Small intestine (tissue), 7 donors: ENCODE data around the gene ARHGAP45. TPM values are rescaled to one million over a fixed set of nuclear protein-coding genes. Genes with fewer than 3 reads are reported as not detected.
"Not testable (repeated sequence)": the region's sequence is repeated elsewhere in the genome, so short reads cannot be mapped to it uniquely, and the experiment has no call there.

Experiments used
- DNase-seq, 2 donors: peaks; one replicate each; pipeline versions ENCODE4 v3.0.0 to v3.0.0-alpha.2; 2013
- FAIRE-seq: peaks from 2 replicates; lab custom pipeline; 2012; peaks lifted over from hg19 to GRCh38; lab: Jason Lieb, UNC
- H3K27ac ChIP-seq, 3 donors: one replicate each; pipeline ENCODE4 v1.5.1; 2013; ENCODE audit warnings: low read length in 2 of 3, mild to moderate bottlenecking in 2 of 3, control low read depth in 1 of 3, inconsistent platforms in 1 of 3, low read depth in 1 of 3, moderate library complexity in 1 of 3
- H3K27me3 ChIP-seq, 3 donors: one replicate each; pipeline ENCODE4 v1.6.1; 2013; ENCODE audit warnings: low read length in 3 of 3, inconsistent platforms in 1 of 3; ENCODE audit not compliant: control insufficient read depth in 3 of 3, insufficient read depth in 3 of 3
- H3K36me3 ChIP-seq, 3 donors: one replicate each; pipeline ENCODE4 v1.6.1; 2013; ENCODE audit warnings: low read length in 3 of 3, inconsistent platforms in 1 of 3, low read depth in 1 of 3, mild to moderate bottlenecking in 1 of 3, moderate library complexity in 1 of 3; ENCODE audit not compliant: control insufficient read depth in 3 of 3, insufficient read depth in 2 of 3
- H3K4me1 ChIP-seq, 3 donors: one replicate each; pipeline ENCODE4 v1.6.1; 2013; ENCODE audit warnings: low read length in 2 of 3, inconsistent platforms in 1 of 3, low read depth in 1 of 3, mild to moderate bottlenecking in 1 of 3, moderate library complexity in 1 of 3; ENCODE audit not compliant: control insufficient read depth in 3 of 3, insufficient read depth in 2 of 3
- H3K4me3 ChIP-seq, 3 donors: one replicate each; pipeline ENCODE4 v1.5.1; 2013; ENCODE audit warnings: low read length in 3 of 3, control low read depth in 1 of 3, inconsistent platforms in 1 of 3, low read depth in 1 of 3, mild to moderate bottlenecking in 1 of 3, moderate library complexity in 1 of 3
- H3K9me3 ChIP-seq, 2 donors: one replicate each; pipeline ENCODE4 v1.6.1; 2013; ENCODE audit warnings: low read depth in 1 of 2, low read length in 1 of 2; ENCODE audit not compliant: control insufficient read depth in 2 of 2, insufficient read depth in 1 of 2
- whole genome bisulfite sequencing, 3 donors: extraction: QIAGEN DNeasy Blood & Tissue Kit; methylation state at CpG; one replicate each; pipeline ENCODE4 v1.1.7; 2013; 5-methylcytosine and 5-hydroxymethylcytosine counted together
- polyA plus RNA-seq, 4 donors: library from polyadenylated mRNA; stranded (reverse) in 3 of 4; unstranded in 1 of 4; fragments of 200-250 nt in 3 of 4; fragments of 120-200 nt in 1 of 4; gene quantifications; one replicate each; pipeline versions ENCODE4 v1.2.1 to v1.2.3, GENCODE V29; 2013
- donor health status: healthy with polysubstance abuse.
- donor health status: control.
- donor health status: control.
- donor health status: Bipolar disorder and iron deficiency.
- donor health status: healthy.

Gene ARHGAP45
- polyA plus RNA-seq, 4 donors = 15.9 to 81.1 (median 48.5) TPM

DNA sequence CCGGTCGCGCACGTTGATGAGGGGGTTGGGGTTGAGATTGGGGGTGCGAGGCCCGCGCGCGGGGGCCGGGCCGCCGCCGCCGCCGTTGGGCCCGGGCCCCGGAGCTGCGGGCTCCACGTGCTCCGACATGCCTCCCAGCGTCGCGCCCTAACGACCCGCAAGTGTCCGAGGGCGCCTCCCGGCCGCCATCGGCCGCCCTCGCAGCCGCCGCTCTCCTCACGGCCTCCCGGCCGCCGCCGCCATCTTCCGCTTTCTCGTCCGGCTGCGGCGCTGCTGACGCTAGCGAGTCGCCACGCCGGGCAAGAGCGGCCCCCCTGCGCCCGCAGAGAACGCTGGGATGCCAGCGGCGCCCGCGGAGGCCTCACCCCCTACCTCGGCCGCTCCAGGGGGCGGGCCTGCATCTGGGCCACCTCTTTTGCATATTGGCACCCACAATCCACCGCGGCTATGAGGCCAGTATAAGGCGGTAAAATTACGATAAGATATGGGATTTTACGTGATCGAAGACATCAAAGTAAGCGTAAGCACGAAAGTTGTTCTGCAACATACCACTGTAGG is 46.0 kb upstream of the ARHGAP45 start, which contains the start of gene TMEM259:
TMEM259 (minus strand) TSS at position 256 of the 558 bp plus-strand sequence; CDS start at position 129, 127 bp downstream.
- no peak for FAIRE-seq
- H3K27ac ChIP-seq = peak within 1 kb of the TSS; percentile 80 to 95 (median 84)
- H3K27me3 ChIP-seq = peaks cover 0 to 2% (median 0%) of the 10 kb centered on the region in 3 donors
- DNase-seq = peak; percentile 98
- peaks cover 0 to 38% (median 0%) of the 10 kb centered on the region in 3 donors for H3K36me3 ChIP-seq
- H3K9me3 ChIP-seq = no peaks in the 10 kb centered on the region
- 0 to 1% (median 0%) methylated on average over 44 to 68 of the region's 68 CpGs for WGBS, 3 donors
- peaks cover 6 to 48% (median 8%) of the 10 kb centered on the region in 3 donors for H3K4me1 ChIP-seq
- peak within 1 kb of the TSS; percentile 87 to 99 (median 89) for H3K4me3 ChIP-seq

DNA sequence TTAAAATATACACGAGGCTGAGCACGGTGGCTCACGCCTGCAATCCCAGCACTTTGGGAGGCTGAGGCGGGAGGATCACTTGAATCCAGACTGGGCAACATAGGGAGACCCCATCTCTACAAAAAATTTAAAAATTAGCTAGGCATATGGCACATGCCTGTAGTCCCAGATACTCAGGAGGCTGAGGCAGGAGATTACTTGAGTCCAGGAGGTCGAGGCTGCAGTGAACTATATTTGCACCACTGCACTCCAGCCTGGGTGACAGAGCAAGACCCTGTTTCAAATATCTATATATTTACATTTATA is 43.1 kb upstream of the ARHGAP45 start:
- H3K27me3 ChIP-seq = peaks cover 0 to 12% (median 0%) of the 10 kb centered on the region in 3 donors
- not testable (repeated sequence) for DNase-seq, H3K27ac ChIP-seq, H3K4me3 ChIP-seq, FAIRE-seq, H3K9me3 ChIP-seq
- H3K36me3 ChIP-seq = peaks cover 0 to 12% (median 0%) of the 10 kb centered on the region in 3 donors
- WGBS, 3 donors = 64 to 78% (median 73%) methylated on average over 5 of the region's 5 CpGs
- peaks cover 0 to 43% (median 3%) of the 10 kb centered on the region in 3 donors for H3K4me1 ChIP-seq

DNA sequence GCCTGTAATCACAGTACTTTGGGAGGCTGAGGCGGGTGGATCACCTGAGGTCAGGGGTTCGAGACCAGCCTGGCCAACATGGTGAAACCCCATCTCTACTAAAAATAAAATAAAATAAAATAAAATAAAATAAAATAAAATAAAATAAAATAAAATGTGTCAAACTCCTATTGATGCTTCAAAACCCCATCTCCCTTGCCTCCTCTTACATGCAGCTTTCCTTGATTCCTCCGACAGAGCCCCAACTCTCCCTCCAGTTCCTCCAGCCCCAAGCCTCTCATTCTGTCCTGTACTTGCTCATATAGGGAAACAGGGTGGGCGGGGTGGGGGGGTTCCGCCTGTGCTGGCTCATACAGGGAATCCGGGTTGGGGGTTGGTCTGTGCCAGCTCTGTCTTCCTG is 41.9 kb upstream of the ARHGAP45 start:
- FAIRE-seq, H3K36me3 ChIP-seq, H3K9me3 ChIP-seq, H3K27ac ChIP-seq, DNase-seq, H3K4me3 ChIP-seq: not testable (repeated sequence)
- WGBS, 3 donors = 73 to 85% (median 80%) methylated on average over 6 of the region's 6 CpGs
- Histone ChIP-seq H3K4me1 (peaks cover 0 to 37% (median 4%) of the 10 kb centered on the region in 3 donors), H3K27me3 (peaks cover 0 to 12% (median 0%) of the 10 kb centered on the region in 3 donors)

DNA sequence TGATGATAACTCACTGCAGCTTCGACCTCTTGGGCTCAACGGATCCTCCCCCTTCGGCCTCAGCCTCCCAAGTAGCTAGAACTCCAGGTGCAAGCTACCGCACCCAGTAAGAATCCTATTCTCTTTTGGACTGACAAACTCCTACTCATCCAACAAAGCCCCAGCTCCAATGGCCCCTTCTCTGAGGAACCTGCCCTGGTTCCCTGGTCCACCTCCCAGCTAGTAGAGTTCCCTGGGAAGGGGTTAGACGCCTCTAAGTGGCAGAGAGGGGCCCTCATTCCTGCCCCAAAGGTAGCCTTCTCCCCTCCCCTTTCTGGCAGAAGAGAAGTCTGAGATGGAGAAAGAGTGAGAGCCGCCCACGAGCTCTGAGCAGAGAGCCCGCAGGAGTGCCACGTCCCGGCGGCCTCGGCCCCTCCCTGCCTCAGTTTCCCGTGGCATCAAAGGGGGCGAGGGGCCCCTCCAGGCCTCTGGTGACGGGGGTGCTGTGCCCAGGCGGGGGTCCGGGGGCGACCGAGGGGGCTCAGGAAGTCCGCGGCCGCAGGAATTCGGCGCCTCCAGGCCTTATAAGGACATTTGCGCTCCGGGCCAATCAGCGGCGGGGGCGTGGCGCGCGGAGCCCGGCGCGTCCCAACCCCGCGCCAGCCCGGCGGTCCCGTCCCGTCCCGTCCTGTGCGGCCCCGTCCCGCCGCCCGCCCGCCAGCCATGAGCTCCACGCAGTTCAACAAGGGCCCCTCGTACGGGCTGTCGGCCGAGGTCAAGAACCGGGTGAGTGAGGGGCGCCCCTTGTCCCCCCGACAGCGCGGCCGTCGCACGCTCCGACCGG is 40.8 kb upstream of the ARHGAP45 start, which contains the start of gene CNN2:
CNN2 (plus strand) TSS at position 649 of the 823 bp plus-strand sequence; CDS start at position 703, 54 bp downstream.
- no peak for FAIRE-seq
- Histone ChIP-seq H3K36me3 (peaks cover 0 to 10% (median 0%) of the 10 kb centered on the region in 3 donors), H3K4me3 (peak within 1 kb of the TSS; percentile 72 to 97 (median 85)), H3K27ac (peak within 1 kb of the TSS; percentile 59 to 92 (median 83)), H3K27me3 (peaks cover 0 to 12% (median 0%) of the 10 kb centered on the region in 3 donors), H3K9me3 (no peaks in the 10 kb centered on the region), H3K4me1 (peaks cover 0 to 42% (median 4%) of the 10 kb centered on the region in 3 donors)
- WGBS, 3 donors = 4 to 5% (median 5%) methylated on average over 41 to 63 of the region's 63 CpGs
- DNase-seq = peak; percentile 73 to 86

DNA sequence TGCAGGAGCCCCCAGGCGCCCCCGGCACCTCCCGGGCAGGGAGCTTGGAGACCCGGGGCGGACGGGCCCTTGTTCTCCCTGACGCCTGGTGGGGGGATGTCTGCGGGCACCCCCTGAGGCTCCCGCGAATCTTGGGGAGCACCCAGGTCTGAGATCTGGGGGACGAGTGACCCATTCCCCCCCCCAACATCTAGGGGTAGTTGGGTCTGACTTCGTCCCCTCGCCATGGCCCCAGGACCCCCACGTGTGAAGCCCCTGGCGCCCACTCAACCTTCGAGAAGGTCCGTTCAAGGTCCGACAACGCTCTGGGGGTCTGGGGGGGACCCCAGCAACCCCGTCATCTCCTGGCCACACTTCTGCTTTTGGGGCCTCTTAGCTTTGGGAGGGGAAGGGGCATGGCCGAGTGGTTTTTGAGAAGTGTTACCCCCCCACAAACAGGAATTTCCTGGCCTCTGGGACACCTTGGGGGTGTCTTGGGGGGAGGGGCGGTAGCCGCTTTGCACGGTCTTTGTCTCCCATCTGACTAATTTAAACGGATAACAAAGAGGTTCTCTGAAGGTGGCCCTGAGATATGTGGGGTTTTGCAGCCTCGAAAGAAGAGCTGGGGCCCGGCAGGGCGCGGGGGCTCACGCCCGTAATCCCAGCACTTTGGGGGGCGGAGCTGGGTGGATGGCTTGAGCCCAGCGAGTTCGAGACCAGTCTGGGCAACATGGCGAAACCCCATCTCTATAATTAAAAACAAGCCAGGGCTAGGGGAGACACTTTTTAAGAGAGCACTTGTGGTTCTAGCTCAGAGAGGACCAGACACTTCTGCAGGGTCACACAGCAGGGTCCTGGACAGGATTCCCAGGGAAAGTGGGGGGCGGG is 40.0 kb upstream of the ARHGAP45 start:
- Histone ChIP-seq H3K27me3 (peaks cover 0 to 12% (median 0%) of the 10 kb centered on the region in 3 donors), H3K4me3 (peak overlapping the region; percentile 72 to 97 (median 85)), H3K9me3 (no peaks in the 10 kb centered on the region), H3K4me1 (peaks cover 0 to 37% (median 4%) of the 10 kb centered on the region in 3 donors), H3K27ac (peak overlapping the region; percentile 59 to 92 (median 69)), H3K36me3 (peaks cover 0 to 15% (median 0%) of the 10 kb centered on the region in 3 donors)
- WGBS, 3 donors = 0 to 2% (median 1%) methylated on average over 33 to 36 of the region's 36 CpGs
- DNase-seq (peak in 1 of 2 donors; percentile 51), FAIRE-seq (no peak)

DNA sequence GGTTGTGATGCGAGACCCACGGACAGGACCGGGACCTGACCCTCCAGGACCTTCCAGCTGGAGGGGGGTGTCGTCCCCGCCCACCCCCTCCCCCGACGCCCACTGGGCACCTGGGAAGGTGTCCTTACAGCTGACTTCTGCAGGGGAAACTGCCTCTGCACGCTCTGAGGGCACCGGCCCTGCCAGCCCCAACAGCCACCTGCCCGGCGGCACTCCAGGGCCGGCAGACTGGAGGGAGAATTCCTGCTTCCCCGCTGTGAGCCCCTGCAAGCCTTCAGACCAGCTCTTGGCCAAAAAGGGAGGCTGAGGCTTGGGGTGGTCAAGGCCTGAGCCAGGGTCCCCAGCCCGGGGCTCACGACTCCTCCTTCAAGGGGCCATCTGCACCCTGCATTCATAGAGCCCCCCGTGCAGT is 39.3 kb upstream of the ARHGAP45 start:
- 1 to 5% (median 3%) methylated on average over 16 of the region's 16 CpGs for WGBS, 3 donors
- Histone ChIP-seq H3K27me3 (peaks cover 0 to 12% (median 0%) of the 10 kb centered on the region in 3 donors), H3K36me3 (peaks cover 3 to 20% (median 5%) of the 10 kb centered on the region in 3 donors), H3K9me3 (no peaks in the 10 kb centered on the region), H3K4me3 (peak overlapping the region; percentile 72 to 97 (median 85)), H3K4me1 (peaks cover 0 to 37% (median 4%) of the 10 kb centered on the region in 3 donors), H3K27ac (peak overlapping the region; percentile 61 to 92 (median 73))
- peak in 1 of 2 donors; percentile 35 for DNase-seq
- FAIRE-seq = no peak

DNA sequence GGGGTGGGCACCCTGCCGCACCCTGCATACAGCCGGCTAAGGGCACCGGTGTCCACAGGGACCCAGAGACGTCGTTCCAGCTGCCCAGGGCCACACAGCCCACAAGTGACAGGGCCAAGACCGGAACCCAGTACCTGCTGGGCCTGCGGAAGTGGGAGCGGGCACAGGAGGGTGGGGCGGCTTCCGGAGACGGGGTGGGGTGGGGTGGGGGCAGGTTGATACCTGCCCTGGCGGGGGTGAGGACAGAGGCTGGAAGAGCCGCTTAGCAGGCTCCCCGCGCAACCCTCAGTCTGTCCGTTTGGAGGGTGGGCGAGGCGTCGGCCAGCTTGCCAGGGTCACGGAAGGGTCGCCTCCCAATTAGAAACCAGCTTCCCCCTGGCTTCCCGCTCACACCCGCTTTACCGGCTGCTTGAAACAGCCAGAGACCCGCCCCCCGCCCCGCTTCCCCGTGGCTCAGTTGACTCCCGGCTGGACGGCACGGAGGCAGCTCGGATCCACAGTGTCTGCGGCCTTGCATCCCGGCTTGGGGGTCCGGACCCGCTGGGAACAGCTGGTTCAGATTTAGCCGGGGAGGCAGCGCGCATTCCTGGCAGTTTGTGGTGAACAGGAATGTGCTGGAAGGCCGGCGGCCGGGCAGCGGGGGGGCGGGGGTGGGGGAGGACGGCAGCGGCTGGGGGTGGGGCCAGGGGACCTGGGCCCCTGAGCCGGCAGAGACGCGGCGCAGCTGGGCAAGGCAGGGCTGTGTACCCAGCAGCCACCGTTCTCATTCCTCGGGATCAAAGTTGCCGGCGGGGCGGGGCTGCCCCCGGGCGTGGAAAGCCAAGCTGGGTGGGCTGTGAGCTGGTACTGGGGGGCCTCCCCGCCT is 38.7 kb upstream of the ARHGAP45 start:
- FAIRE-seq = no peak
- H3K4me3 ChIP-seq = peak overlapping the region; percentile 72 to 97 (median 85)
- peak overlapping the region; percentile 71 to 92 (median 73) for H3K27ac ChIP-seq
- WGBS, 3 donors = 0 to 2% (median 1%) methylated on average over 48 to 58 of the region's 58 CpGs
- peaks cover 3 to 26% (median 5%) of the 10 kb centered on the region in 3 donors for H3K36me3 ChIP-seq
- peak; percentile 78 to 81 for DNase-seq
- no peaks in the 10 kb centered on the region for H3K9me3 ChIP-seq
- peaks cover 0 to 12% (median 0%) of the 10 kb centered on the region in 3 donors for H3K27me3 ChIP-seq
- H3K4me1 ChIP-seq = peaks cover 0 to 37% (median 4%) of the 10 kb centered on the region in 3 donors
